OCI-LY3 (cell line): ENCODE results near the gene SYNGR4.

Experiments
- CTCF ChIP-seq: fragments of 200-600, 300-600 bp; sonication (generic); IDR thresholded peaks from 2 replicates; pipeline ENCODE4 v1.5.1; 2014; ENCODE audit warnings: antibody characterized with exemption, low read length, low read depth
- EZH2phosphoT487 ChIP-seq: fragments of 200-600 bp; shearing (Covaris generic); IDR thresholded peaks from 2 replicates; pipeline ENCODE4 v1.6.1; 2018; ENCODE audit warnings: antibody characterized with exemption, mixed run types, low read depth

GRCh38 chr19:48359123-48359522, 5.0 kb upstream of the SYNGR4 start:
- no peak for TF ChIP-seq CTCF
- no peak for TF ChIP-seq EZH2phosphoT487
